WTC11 (cell line): ENCODE results near the gene DCUN1D2. TPM values are rescaled to one million over a fixed set of nuclear protein-coding genes. Genes with fewer than 3 reads are reported as not detected.

Experiments used
- ATAC-seq: fragments of 200-7000 bp; cut with Tn5 transposase; 2 replicates; pipeline ENCODE4 v1.10.0; 2021; ENCODE audit warnings: mild to moderate bottlenecking, moderate library complexity
- CTCF ChIA-PET: fragments of 300-600 bp; sonication (Branson Sonifier 250); formaldehyde crosslinking; loops from one replicate; lab custom pipeline; 2021; ENCODE audit warnings: antibody characterized with exemption; lab: Charles Lee
- POLR2A ChIA-PET: fragments of 350-600 bp; sonication (Branson Sonifier 250); formaldehyde crosslinking; loops from one replicate; lab custom pipeline; 2021; ENCODE audit warnings: antibody characterized with exemption; lab: Charles Lee
- DNase-seq: peaks from one replicate; pipeline ENCODE4 v3.0.0; 2021; ENCODE audit warnings: low spot score
- H3K27ac Mint-ChIP-seq: 2 replicates; pipeline ENCODE4 v1.8.0; 2021; ENCODE audit warnings: mixed read lengths
- H3K27me3 Mint-ChIP-seq: 2 replicates; pipeline ENCODE4 v1.8.0; 2021; ENCODE audit warnings: low read depth, mild to moderate bottlenecking, moderate library complexity, mixed read lengths
- H3K36me3 Mint-ChIP-seq: 2 replicates; pipeline ENCODE4 v1.8.0; 2021; ENCODE audit warnings: mixed read lengths
- H3K4me1 Mint-ChIP-seq: 2 replicates; pipeline ENCODE4 v1.8.0; 2022; ENCODE audit warnings: mixed read lengths
- H3K4me3 Mint-ChIP-seq: 2 replicates; pipeline ENCODE4 v1.8.0; 2021; ENCODE audit warnings: mild to moderate bottlenecking, moderate library complexity, mixed read lengths
- H3K9me3 Mint-ChIP-seq: 2 replicates; pipeline ENCODE4 v1.8.0; 2021; ENCODE audit warnings: mixed read lengths
- AR ChIP-seq: fragments of 250-450 bp; sonication (Bioruptor Pico); IDR thresholded peaks from 2 replicates; pipeline ENCODE4 v1.9.0; 2021; ENCODE audit warnings: mild to moderate bottlenecking
- CREB1 ChIP-seq: sonication (generic); formaldehyde crosslinking; IDR thresholded peaks from 2 replicates; pipeline ENCODE4 v1.8.0; 2023; ENCODE audit warnings: mild to moderate bottlenecking, missing genetic modification reagents
- E2F1 ChIP-seq: sonication (generic); formaldehyde crosslinking; IDR thresholded peaks from 2 replicates; pipeline ENCODE4 v1.8.0; 2022; ENCODE audit warnings: mild to moderate bottlenecking, missing genetic modification reagents
- ELF4 ChIP-seq: sonication (generic); formaldehyde crosslinking; IDR thresholded peaks from 2 replicates; pipeline ENCODE4 v1.8.1; 2022; ENCODE audit warnings: low read depth, mild to moderate bottlenecking, moderate library complexity, missing genetic modification reagents
- GABPB1 ChIP-seq: sonication (generic); formaldehyde crosslinking; IDR thresholded peaks from 2 replicates; pipeline ENCODE4 v1.8.1; 2023; ENCODE audit warnings: mild to moderate bottlenecking, missing genetic modification reagents
- GTF2I ChIP-seq: fragments of 250-450 bp; sonication (Bioruptor Pico); conservative IDR thresholded peaks from 2 replicates; pipeline ENCODE4 v1.4.0; 2021; ENCODE audit warnings: mild to moderate bottlenecking
- HMGA2 ChIP-seq: fragments of 250-450 bp; sonication (Bioruptor Pico); IDR thresholded peaks from 2 replicates; pipeline ENCODE4 v1.4.0; 2021; ENCODE audit warnings: mild to moderate bottlenecking, moderate library complexity
- IRF2 ChIP-seq: sonication (generic); formaldehyde crosslinking; IDR thresholded peaks from 2 replicates; pipeline ENCODE4 v1.8.0; 2022; ENCODE audit warnings: low read depth, missing genetic modification reagents, borderline replicate concordance
- MLX ChIP-seq: sonication (generic); formaldehyde crosslinking; IDR thresholded peaks from 2 replicates; pipeline ENCODE4 v1.8.1; 2023; ENCODE audit warnings: mild to moderate bottlenecking, missing genetic modification reagents, moderate library complexity
- NR1H2 ChIP-seq: sonication (generic); formaldehyde crosslinking; IDR thresholded peaks from 2 replicates; pipeline ENCODE4 v1.9.0; 2021; ENCODE audit warnings: mild to moderate bottlenecking, moderate library complexity, missing genetic modification reagents
- RORB ChIP-seq: fragments of 250-450 bp; sonication (Bioruptor Pico); IDR thresholded peaks from 2 replicates; pipeline ENCODE4 v1.9.0; 2021; ENCODE audit warnings: mild to moderate bottlenecking
- SMAD4 ChIP-seq: sonication (generic); formaldehyde crosslinking; IDR thresholded peaks from 2 replicates; pipeline ENCODE4 v1.8.0; 2022; ENCODE audit warnings: mild to moderate bottlenecking, missing genetic modification reagents
- TCF7 ChIP-seq: sonication (generic); formaldehyde crosslinking; IDR thresholded peaks from 2 replicates; pipeline ENCODE4 v1.8.0; 2022; ENCODE audit warnings: mild to moderate bottlenecking, low read depth, missing genetic modification reagents, moderate library complexity
- TEAD4 ChIP-seq: sonication (generic); formaldehyde crosslinking; IDR thresholded peaks from 2 replicates; pipeline ENCODE4 v1.8.0; 2022; ENCODE audit warnings: mild to moderate bottlenecking, missing genetic modification reagents
- TP53 ChIP-seq: sonication (generic); formaldehyde crosslinking; IDR thresholded peaks from 2 replicates; pipeline ENCODE4 v1.8.1; 2023; ENCODE audit warnings: mild to moderate bottlenecking, missing genetic modification reagents
- ZNF121 ChIP-seq: sonication (generic); formaldehyde crosslinking; IDR thresholded peaks from 2 replicates; pipeline ENCODE4 v1.8.0; 2023; ENCODE audit warnings: missing genetic modification reagents
- ZNF138 ChIP-seq: sonication (generic); formaldehyde crosslinking; conservative IDR thresholded peaks from 2 replicates; pipeline ENCODE4 v1.8.1; 2022; ENCODE audit warnings: mild to moderate bottlenecking, moderate library complexity, missing genetic modification reagents
- ZNF317 ChIP-seq: sonication (generic); formaldehyde crosslinking; IDR thresholded peaks from 2 replicates; pipeline ENCODE4 v1.8.1; 2023; ENCODE audit warnings: low read depth, mild to moderate bottlenecking, moderate library complexity, missing genetic modification reagents, borderline replicate concordance
- ZNF396 ChIP-seq: fragments of 250-450 bp; sonication (Bioruptor Pico); IDR thresholded peaks from 2 replicates; pipeline ENCODE4 v1.8.0; 2021; ENCODE audit warnings: mild to moderate bottlenecking, moderate library complexity, borderline replicate concordance
- ZNF512 ChIP-seq: sonication (generic); formaldehyde crosslinking; IDR thresholded peaks from 2 replicates; pipeline ENCODE4 v1.8.1; 2022; ENCODE audit warnings: missing genetic modification reagents, borderline replicate concordance
- ZNF532 ChIP-seq: fragments of 250-450 bp; sonication (Bioruptor Pico); IDR thresholded peaks from 2 replicates; pipeline ENCODE4 v1.9.0; 2021; ENCODE audit warnings: mild to moderate bottlenecking, borderline replicate concordance
- total RNA-seq: library from RNA; stranded (reverse); gene quantifications from 3 replicates; pipeline ENCODE4 v1.2.3, GENCODE V29; 2021

DCUN1D2 gene
- total RNA-seq, 1 experiment from 2014 or later, result 42.5 TPM

- TF ChIP-seq ELF4 (CRISPR knock-in tag) (no peak), E2F1 (no peak), SMAD4 (no peak), CREB1 (CRISPR knock-in tag) (no peak), ZNF317 (no peak), MLX (CRISPR knock-in tag) (no peak), ZNF532 (CRISPR knock-in tag) (no peak)
Observed at GRCh38 chr13:113408562-113408961, 81.9 kb downstream of the DCUN1D2 start (continued).

GRCh38 chr13:113407531-113408393, 82.7 kb downstream of the DCUN1D2 start:
- DNase-seq (peak; percentile 10), ATAC-seq (no peak)
- CTCF ChIA-PET, result no interaction called here
- no peak overlapping the region for H3K4me3 Mint-ChIP-seq
- POLR2A ChIA-PET, result no interaction called here
- no peaks in the 10 kb centered on the region for H3K27me3 Mint-ChIP-seq
- TF ChIP-seq ZNF121 (CRISPR knock-in tag) (no peak), ZNF512 (CRISPR knock-in tag) (no peak)
- H3K36me3 Mint-ChIP-seq, result no peaks in the 10 kb centered on the region
- no peak overlapping the region for H3K27ac Mint-ChIP-seq
- no peaks in the 10 kb centered on the region for H3K4me1 Mint-ChIP-seq
- no peaks in the 10 kb centered on the region for H3K9me3 Mint-ChIP-seq

- Mint-ChIP-seq H3K27ac (no peak overlapping the region), H3K27me3 (no peaks in the 10 kb centered on the region), H3K4me1 (no peaks in the 10 kb centered on the region), H3K4me3 (no peak overlapping the region), H3K36me3 (no peaks in the 10 kb centered on the region), H3K9me3 (no peaks in the 10 kb centered on the region)
- ATAC-seq (no peak), DNase-seq (no peak)
- POLR2A ChIA-PET, result no interaction called here
- CTCF ChIA-PET, result no interaction called here
- no peak for TF ChIP-seq IRF2
- TF ChIP-seq GABPB1 (CRISPR knock-in tag), result no peak
- no peak for TF ChIP-seq AR (CRISPR knock-in tag)
- no peak for TF ChIP-seq TEAD4 (CRISPR knock-in tag)
- TF ChIP-seq E2F1, result no peak
- no peak for TF ChIP-seq NR1H2 (CRISPR knock-in tag)
- TF ChIP-seq SMAD4, result no peak
- TF ChIP-seq ZNF138, result no peak
- TF ChIP-seq ELF4 (CRISPR knock-in tag), result no peak
- TF ChIP-seq TP53 (CRISPR knock-in tag), result no peak
- no peak for TF ChIP-seq RORB (CRISPR knock-in tag)
- TF ChIP-seq TCF7 (CRISPR knock-in tag), result no peak
- TF ChIP-seq GTF2I (CRISPR knock-in tag), result no peak
- TF ChIP-seq HMGA2 (CRISPR knock-in tag), result no peak
- no peak for TF ChIP-seq ZNF396 (CRISPR knock-in tag)
Observed at GRCh38 chr13:113407103-113407530, 83.4 kb downstream of the DCUN1D2 start.
